Muscle of back (tissue), 13 donors: ENCODE measurements around the gene TCFL5. TPM values are rescaled to one million over a fixed set of nuclear protein-coding genes. Genes with fewer than 3 reads are reported as not detected.

Experiments
- DNase-seq, 3 donors: peaks; one replicate each; pipeline versions ENCODE4 v3.0.0 to v3.0.0-alpha.2; 2013
- long read RNA-seq, 9 donors: transcript quantifications; one replicate each; lab custom pipeline, GENCODE V29; 2026
- polyA plus RNA-seq, 10 donors: library from polyadenylated mRNA; unstranded; fragments of 120-200 nt; gene quantifications; one replicate each; pipeline ENCODE4 v1.2.1, GENCODE V29; 2013; ENCODE audit not compliant: insufficient read length in 10 of 10

TCFL5 gene
- polyA plus RNA-seq: 10 to 100 TPM in 5 of 10 donors, 1 to 10 TPM in 5; 7.0 to 14.2 (median 9.8) TPM
- long read RNA-seq, donor 1, partial matches to known transcripts: 0 of 1 reads
- long read RNA-seq, donor 1, other reads (novel, unspliced or antisense): 0 of 1 reads
- long read RNA-seq, donor 2: 0 reads
- long read RNA-seq, donor 3: 0 reads
- long read RNA-seq, donor 4: 0 reads
- long read RNA-seq, donor 5, partial matches to known transcripts: 14 of 14 reads
- long read RNA-seq, donor 5, other reads (novel, unspliced or antisense): 0 of 14 reads
- long read RNA-seq, donor 6, partial matches to known transcripts: 0 of 3 reads
- long read RNA-seq, donor 6, other reads (novel, unspliced or antisense): 0 of 3 reads
- long read RNA-seq, donor 7: 0 reads
- long read RNA-seq, donor 8, partial matches to known transcripts: 14 of 15 reads
- long read RNA-seq, donor 8, other reads (novel, unspliced or antisense): 0 of 15 reads
- long read RNA-seq, donor 9, partial matches to known transcripts: 0 of 1 reads
- long read RNA-seq, donor 9, other reads (novel, unspliced or antisense): 0 of 1 reads

- peak; percentile 79 to 90 (median 83) for DNase-seq
Observed at GRCh38 chr20:62861726-62862336, at the start of gene TCFL5. TSS of gene TCFL5 (minus strand) at chr20:62861822. CDS start at chr20:62861670, 152 bp downstream.

- no peak for DNase-seq
Observed at GRCh38 chr20:62910777-62911497, 49.3 kb upstream of the TCFL5 start.

GRCh38 chr20:62910217-62910766 lies 48.7 kb upstream of the TCFL5 start:
- no peak for DNase-seq

GRCh38 chr20:62908971-62909791 lies 47.6 kb upstream of the TCFL5 start:
- DNase-seq: no peak

- DNase-seq: no peak
Observed at GRCh38 chr20:62907384-62908317, 46.0 kb upstream of the TCFL5 start.

- no peak for DNase-seq
Observed at GRCh38 chr20:62906647-62907375, 45.2 kb upstream of the TCFL5 start.

- no peak for DNase-seq
Observed at GRCh38 chr20:62906209-62906608, 44.6 kb upstream of the TCFL5 start.

- no peak for DNase-seq
Observed at GRCh38 chr20:62905536-62906117, 44.0 kb upstream of the TCFL5 start.

- no peak for DNase-seq
Observed at GRCh38 chr20:62902926-62903615, 41.4 kb upstream of the TCFL5 start.

- DNase-seq: no peak
Observed at GRCh38 chr20:62901891-62902290, 40.3 kb upstream of the TCFL5 start.

GRCh38 chr20:62900692-62901584 lies 39.3 kb upstream of the TCFL5 start:
- DNase-seq: peak in 1 of 3 donors; percentile 33

GRCh38 chr20:62900052-62900691 lies 38.5 kb upstream of the TCFL5 start:
- DNase-seq: peak; percentile 43 to 88 (median 77)

- DNase-seq: peak in 1 of 3 donors; percentile 49
Observed at GRCh38 chr20:62899633-62900051, 38.0 kb upstream of the TCFL5 start.

GRCh38 chr20:62898970-62899632 lies 37.5 kb upstream of the TCFL5 start:
- no peak for DNase-seq

- no peak for DNase-seq
Observed at GRCh38 chr20:62898093-62898964, 36.7 kb upstream of the TCFL5 start.
